Measurements from ENCODE around the gene HOPX. TPM values are rescaled to one million over a fixed set of nuclear protein-coding genes. Genes with fewer than 3 reads are reported as not detected.
"Not testable (repeated sequence)": the region's sequence is repeated elsewhere in the genome, so short reads cannot be mapped to it uniquely, and the experiment has no call there.

The HOPX gene, protein sequence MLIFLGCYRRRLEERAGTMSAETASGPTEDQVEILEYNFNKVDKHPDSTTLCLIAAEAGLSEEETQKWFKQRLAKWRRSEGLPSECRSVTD
- total RNA-seq: 10 to 100 TPM; 62.9 to 63.5 TPM
- long read RNA-seq, donor 1, transcript HOPX-201 (3 exons, 1,129 nt): major isoform, 21 of 37 reads
- long read RNA-seq, donor 1, transcript HOPX-206 (2 exons, 1,248 nt): minor isoform, 9 of 37 reads
- long read RNA-seq, donor 1, partial matches to known transcripts: 0 of 37 reads
- long read RNA-seq, donor 1, other reads (novel, unspliced or antisense): 0 of 37 reads
- long read RNA-seq, donor 2, transcript HOPX-206 (2 exons, 1,248 nt): minor isoform, 29 of 176 reads
- long read RNA-seq, donor 2, transcript HOPX-201 (3 exons, 1,129 nt): major isoform, 108 of 176 reads
- long read RNA-seq, donor 2, transcript HOPX-212 (3 exons, 1,139 nt): minor isoform, 13 of 176 reads
- long read RNA-seq, donor 2, transcript HOPX-203 (3 exons, 1,164 nt): minor isoform, 16 of 176 reads
- long read RNA-seq, donor 2, partial matches to known transcripts: 0 of 176 reads
- long read RNA-seq, donor 2, other reads (novel, unspliced or antisense): 4 of 176 reads

DNA sequence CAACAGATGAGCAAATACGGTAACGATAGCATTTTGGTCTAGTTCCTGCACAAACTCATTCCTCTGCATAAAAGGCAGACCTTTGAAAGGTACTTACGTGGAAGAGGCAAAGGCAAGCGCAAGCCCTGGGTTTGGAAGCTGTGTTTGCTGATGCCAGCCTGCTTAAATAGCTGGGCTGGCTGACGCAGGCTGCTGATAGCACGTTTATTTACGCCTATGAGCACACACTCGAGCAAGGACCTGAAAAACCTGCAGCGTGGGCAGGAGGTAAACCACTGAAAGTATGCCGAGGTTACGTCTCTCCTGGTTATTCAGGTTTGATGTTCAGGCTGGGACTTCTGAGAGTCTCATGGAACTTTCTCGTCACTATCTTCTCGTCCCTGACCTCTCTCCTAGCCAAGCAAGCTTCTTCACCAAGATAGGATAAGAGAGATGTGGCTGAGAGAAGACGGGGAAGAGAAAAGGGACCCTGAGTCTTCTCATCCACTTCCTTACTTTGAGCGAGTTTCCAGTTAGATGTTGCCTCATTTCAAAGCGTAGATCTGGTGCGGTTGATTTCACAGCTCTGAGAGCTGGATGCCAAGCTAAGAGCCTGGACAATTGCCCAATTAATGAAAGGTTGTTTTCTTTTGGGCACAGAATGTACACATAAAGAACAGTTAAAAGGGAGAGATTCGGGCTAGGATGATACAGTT lies at the start of gene HOPX:
TSS of gene HOPX (minus strand) at position 139 of the 695 bp plus-strand sequence. CDS start 23,480 bp downstream, outside the sequence.
- DNase-seq (ENCODE audit: low spot score): no peak
- intact Hi-C loops (cut with DNase I): no loop called here

DNA sequence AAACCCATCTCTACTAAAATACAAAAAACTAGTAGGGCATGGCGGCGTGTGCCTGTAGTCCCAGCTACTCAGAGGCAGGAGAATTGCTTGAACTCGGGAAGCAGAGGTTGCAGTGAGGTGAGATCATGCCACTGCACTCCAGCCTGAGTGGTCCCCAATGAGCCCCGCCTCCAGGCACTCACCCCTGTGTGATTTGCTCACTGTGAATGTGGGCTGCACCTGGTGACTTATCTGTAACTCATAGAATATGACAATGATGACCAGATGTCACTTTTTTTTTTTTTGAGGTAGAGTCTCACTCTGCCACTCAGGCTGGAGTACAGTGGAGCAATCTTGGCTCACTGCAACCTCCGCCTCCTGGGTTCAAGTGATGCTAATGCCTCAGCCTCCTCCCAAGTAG lies 49.0 kb upstream of the HOPX start:
- intact Hi-C loops (cut with DNase I): no loop called here

DNA sequence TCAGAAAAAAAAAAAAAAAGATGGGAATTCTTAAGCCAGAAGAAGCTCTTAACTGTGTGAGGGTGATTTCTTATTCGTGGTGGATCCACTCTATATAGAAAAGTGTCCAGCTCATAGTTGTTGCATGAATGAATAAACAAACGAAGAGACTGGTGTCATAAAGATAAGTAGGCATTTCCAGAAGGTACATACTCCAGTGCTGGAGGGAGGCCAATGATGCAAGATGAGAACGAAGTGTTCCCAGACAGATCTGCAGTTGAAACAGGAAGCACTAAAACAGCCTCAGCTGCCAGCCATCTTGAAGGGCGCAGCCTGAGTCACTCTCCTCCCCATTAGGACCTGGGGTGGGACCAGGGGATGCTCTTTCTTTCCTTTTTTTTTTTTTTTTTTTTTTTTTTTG lies 47.4 kb upstream of the HOPX start:
- intact Hi-C loops (cut with DNase I): no loop called here
- peak; percentile 76 for DNase-seq (ENCODE audit: low spot score)

More for the DNA sequence above, 49.0 kb upstream of the HOPX start:
- DNase-seq (ENCODE audit: low spot score): no peak

DNA sequence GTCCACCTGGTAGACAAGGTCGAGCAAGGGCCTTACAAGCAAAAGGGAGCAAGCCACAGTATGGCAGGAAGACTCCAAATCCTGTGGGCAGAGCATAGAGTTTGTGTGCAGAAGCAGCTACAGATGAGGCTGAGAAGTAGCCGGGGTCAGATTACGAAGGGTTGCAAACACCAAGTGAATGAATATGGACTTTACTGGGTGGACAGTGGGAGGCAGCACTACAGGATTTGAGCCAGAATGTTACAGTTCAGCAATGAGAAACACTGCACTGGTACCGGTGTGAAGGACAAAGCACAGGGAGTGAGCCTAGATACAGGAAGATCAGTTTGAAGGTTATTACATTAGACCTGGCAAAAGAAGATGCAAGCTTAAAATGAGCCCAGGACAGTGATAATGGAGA lies 46.1 kb upstream of the HOPX start:
- no peak for DNase-seq (ENCODE audit: low spot score)
- intact Hi-C loops (cut with DNase I): no loop called here

DNA sequence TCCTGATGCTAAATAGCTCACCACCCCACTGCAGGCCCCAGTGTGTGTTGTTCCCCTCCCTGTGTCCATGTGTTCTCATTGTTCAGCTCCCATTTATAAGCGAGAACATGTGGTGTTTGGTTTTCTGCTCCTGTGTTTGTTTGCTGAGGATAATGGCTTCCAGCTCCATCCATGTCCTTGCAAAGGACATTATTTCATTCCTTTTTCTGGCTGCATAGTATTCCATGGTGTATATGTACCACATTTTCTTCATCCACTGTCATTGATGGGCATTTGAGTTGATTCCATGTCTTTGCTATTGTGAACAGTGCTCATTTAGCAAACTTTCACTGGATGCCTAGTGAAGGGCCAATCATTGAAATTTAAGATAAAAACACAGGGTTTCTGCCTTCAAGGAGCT lies 45.5 kb upstream of the HOPX start:
- intact Hi-C loops (cut with DNase I); DNase-seq (ENCODE audit: low spot score): not testable (repeated sequence)

DNA sequence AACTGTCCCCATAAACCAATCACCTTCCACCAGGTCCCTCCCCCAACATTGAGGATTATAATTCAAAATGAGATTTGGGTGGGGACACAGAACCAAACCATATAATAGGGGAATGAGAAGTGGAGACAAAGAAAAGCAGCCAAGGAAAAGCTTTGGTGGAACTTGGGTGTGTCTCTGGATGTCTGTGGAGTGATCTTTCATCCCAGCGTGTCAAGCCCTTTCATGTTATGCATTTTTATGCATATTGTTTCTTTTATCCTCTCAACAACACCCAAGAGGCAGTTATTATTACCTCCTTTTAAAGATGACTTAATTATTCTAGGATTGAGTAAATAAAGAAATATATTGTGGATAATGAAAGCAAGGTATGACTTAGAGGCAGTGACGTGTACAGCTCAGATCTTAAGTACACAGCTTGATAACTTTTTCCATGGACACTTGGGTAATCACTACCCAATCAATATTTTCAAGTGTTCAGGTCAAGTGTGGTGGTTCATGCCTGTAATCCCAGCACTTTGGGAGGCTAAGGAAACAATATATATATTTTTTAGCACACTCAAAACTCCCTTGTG lies 42.6 kb upstream of the HOPX start:
- no peak for DNase-seq (ENCODE audit: low spot score)
- intact Hi-C loops (cut with DNase I): no loop called here

DNA sequence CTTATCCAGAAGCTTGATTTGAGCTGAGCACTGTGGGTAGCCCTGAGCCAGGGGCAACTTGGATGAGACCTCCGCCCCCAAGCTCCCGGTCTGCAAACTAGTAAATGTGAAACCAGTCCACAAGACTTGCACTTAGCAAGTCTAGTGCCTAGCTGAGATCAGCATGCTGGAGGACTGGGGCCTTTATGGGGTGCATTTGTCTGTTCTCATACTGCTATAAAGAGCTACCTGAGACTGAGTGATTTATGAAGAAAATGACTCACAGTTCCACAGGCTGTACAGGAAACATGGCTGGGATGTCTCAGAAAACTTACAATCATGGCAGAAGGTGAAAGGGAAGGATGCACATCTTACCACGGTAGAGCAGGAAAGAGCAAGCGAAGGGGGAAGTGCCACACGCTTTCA lies 42.1 kb upstream of the HOPX start:
- DNase-seq (ENCODE audit: low spot score): no peak
- intact Hi-C loops (cut with DNase I): no loop called here

DNA sequence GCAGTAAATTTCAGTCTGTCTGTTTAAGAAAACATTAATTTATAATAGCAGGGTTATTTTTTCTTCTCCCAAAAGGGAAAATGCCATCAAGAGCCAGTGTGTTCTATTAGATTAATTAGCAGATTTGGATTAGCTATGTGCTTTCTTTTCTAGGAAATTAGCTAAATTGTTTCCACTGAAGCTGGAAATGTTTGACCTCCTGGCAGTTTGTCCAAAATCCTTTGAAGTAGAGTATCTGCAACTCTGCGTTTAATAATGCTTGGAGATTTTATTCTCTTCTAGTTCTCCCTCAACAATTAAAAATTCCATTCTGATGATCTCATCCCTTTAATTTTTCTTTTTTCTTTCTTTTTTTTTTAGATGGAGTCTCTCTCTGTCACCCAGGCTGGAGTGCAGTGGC lies 27.1 kb upstream of the HOPX start:
- DNase-seq (ENCODE audit: low spot score): no peak
- intact Hi-C loops (cut with DNase I): no loop called here

DNA sequence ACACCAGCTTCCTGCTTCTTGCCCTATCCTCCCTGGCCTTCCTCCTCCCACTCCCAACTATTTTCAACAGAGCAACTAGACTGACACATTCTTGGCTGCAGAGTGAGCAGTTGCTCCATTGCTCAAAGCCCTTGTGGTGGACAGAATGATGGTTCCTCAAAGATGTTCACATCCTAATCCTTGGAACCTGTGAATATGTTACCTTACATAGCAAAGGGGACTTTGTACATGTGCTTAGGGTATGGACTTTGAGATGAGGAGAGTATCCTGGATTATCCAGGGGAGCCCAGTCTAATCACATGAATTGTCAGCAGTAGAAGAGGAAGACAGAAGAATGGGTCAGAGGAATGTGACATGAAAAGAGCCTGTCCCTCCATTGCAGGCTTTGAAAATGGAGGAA lies 24.9 kb upstream of the HOPX start:
- no peak for DNase-seq (ENCODE audit: low spot score)
- intact Hi-C loops (cut with DNase I): no loop called here

DNA sequence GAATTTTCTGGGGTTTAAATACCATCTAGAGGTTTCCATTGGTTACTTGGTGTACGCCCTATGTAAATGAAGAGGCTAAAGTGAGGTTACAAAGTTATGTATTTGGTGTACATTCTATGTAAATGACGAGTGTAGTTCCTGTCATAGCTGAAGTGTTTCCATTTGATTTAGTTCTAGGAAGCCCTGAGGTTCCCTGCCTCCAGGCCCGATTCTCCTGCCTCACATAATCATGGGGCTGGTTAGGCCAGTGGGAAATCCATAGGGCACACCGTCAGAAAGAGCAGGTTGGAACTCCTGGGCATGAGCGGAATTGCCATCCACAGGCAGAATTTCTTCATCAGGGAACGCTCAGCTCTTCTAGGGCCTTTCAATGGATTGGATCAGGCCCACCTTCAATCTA lies 24.2 kb upstream of the HOPX start:
- peak; percentile 59 for DNase-seq (ENCODE audit: low spot score)
- intact Hi-C loops (cut with DNase I): no loop called here

DNA sequence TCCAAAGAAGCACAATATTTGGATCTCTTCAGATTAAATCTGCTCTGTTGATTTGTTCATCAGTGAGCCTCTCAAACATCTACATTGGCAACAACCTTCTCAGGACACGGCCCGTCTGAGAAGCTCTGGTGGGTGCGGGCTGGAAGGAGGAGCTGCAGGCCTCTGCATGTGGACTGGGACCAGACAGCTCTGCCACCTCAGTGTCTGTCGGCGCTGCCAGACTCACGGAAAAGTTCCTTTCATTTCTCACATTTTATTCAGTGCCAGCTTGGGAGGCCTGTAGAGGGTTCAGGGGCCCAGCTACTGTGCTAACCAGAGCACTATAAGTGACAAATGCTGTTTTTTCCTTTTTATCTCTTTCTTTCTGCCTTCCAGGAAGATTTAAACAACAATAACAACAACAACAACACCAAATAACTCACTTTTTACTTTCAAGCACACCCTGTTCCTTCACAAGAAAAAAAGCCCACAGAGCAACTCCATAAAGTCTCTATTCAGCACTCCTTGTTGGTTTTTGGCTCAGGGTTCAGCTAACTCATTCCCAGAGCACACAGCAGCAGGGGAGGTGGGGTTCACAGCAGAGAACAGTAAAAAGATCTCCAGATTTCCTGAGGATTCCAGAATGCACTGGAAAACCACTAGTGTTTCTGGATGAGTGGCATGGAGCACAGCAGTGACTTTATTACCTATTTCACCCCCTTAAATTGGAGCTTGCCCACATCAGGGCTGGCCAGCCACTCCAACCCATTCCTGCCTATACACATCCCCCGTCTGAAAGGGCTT lies 23.2 kb upstream of the HOPX start:
- intact Hi-C loops (cut with DNase I): no loop called here
- DNase-seq (ENCODE audit: low spot score): no peak

DNA sequence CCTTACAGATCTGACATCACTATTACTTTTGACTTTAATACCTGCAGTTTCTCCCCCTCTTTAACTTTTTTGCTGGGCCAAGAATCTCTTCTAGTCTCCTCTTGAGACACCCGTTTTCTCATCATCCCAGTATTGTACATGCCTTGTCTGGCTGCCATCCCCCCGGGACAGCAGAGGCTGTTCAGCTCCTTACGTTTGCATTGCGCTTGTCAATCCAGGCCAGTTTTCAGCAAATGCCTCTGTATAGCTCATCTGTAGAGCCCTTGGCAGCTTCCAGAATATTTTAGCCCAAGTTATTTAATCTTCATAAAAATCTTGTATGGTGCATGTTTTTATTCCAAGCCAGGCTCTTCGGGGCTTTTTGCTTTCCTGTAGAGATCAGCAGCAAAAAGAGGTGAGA lies 22.3 kb upstream of the HOPX start:
- intact Hi-C loops (cut with DNase I): no loop called here
- no peak for DNase-seq (ENCODE audit: low spot score)

DNA sequence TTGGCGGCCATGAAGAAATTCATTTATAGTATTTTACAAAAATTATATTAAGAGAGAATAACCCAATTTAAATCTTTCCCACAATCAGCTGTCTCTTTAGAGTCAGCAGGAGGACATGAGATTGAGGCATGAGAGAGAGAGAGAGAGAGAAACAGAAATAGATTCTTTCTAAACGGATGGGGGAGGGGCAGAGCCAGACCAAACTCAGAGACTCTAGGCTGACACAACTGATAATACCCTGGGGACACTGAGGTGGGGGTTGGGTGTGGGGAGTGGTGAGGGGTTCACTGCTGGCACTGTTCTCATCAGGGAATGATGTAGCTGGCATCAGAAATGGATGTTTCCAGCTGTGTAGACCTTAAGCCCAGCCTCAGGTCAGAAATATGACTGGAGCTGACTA lies 20.5 kb upstream of the HOPX start:
- intact Hi-C loops (cut with DNase I): no loop called here
- DNase-seq (ENCODE audit: low spot score): no peak

DNA sequence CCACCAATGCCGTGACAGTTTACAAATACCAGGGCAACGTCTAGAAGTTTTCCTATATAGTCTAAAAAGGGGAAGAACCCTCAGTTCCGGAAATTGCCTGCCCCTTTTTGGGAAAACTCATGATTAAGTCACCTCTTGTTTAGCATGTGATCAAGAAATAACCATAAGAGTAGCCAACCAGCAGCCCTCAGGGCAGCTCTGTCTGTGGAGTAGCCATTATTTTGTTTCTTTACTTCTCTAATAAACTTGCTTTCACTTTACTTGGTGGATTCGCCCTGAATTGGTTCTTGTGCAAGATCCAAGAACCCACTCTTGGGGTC lies 20.0 kb upstream of the HOPX start:
- intact Hi-C loops (cut with DNase I): no loop called here
- DNase-seq (ENCODE audit: low spot score): no peak

DNA sequence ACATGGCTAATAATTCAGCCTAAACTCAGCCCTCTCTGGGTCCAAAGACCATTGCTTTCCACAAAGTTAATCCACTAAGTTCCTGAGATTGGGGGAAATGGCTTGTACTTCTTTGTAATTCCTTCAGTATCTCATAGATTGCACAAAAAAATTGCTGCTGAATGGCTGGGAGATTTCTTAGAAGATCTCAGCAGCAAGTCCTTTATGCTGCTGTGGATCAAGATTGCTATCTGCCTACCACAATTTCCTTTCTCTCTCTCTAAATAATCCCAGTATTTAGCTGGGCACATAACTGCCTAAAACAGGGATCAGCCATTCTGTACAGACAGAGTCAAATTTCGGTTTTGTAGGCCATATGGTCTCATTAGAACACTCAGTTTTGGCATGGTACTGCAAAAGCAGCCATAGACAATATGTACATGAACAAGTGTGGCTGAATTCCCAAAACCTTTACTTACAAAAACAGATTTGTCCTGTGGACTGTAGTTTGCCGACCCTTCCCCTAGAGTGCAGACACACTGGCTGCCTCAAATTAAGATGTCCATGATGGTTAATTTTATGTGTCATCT lies 18.5 kb upstream of the HOPX start:
- DNase-seq (ENCODE audit: low spot score): no peak
- intact Hi-C loops (cut with DNase I): no loop called here

DNA sequence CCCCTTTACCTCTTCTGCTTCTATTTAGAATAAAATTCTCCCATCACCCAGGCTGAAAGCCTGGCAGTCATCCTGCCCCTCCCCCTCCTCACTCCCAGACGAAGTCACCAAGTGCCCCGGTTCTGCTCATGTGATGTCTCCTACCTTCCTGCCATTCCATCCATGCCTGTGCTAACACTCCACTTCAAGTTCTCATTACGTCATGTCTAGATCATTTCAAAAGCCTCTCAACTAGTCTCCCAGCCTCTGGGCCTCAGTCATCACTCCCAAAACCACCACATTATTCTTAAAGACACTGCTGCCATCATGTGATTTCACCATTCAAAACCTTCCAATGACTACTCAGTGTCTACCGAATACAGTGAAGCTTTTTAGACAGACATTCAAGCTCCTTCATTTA lies 17.2 kb upstream of the HOPX start:
- DNase-seq (ENCODE audit: low spot score): no peak
- intact Hi-C loops (cut with DNase I): no loop called here

DNA sequence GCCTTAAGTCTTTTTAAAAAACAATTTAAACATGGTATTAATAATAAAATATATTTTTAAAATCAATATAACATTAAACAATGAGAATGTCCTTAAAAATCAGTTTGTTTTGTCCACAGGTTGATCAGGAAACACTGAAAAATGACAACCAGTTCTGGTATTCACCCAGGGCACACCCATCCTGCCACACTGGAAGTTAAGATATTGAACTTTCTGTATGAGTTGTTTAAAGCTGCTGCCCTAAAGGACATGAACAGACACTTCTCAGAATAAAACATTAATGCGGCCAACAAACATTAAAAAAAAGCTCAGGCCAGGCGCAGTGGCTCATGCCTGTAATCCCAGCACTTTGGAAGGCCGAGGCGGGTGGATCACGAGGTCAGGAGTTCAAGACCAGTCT lies 15.0 kb upstream of the HOPX start:
- intact Hi-C loops (cut with DNase I): no loop called here
- no peak for DNase-seq (ENCODE audit: low spot score)

DNA sequence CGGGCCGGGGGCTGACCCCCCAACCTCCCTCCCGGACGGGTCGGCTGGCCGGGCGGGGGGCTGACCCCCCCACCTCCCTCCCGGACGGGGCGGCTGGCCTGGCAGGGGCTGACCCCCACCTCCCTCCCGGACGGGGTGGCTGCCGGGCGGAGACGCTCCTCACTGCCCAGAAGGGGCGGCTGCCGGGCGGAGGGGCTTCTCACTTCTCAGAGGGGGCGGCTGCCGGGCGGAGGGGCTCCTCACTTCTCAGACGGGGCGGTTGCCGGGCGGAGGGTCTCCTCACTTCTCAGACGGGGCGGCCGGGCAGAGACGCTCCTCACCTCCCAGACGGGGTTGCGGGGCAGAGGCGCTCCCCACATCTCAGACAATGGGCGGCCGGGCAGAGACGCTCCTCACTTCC lies 12.4 kb upstream of the HOPX start:
- DNase-seq (ENCODE audit: low spot score); intact Hi-C loops (cut with DNase I): not testable (repeated sequence)

DNA sequence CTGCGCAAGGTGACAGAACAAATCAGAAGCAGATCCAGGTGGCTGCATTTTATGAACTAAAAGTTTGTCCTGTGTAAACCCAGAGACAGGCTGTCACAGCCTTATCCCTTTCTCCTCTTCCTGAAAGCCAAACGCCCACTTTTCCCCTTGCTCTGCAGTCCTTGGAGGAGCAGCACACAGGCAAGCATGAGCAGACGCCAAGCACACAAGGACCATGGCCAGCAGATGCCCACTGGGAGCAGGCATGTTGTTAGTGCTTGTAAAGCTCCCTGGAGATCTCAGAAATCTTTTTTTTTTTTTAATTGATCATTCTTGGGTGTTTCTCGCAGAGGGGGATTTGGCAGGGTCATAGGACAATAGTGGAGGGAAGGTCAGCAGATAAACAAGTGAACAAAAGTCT lies 11.5 kb upstream of the HOPX start:
- DNase-seq (ENCODE audit: low spot score): no peak
- intact Hi-C loops (cut with DNase I): no loop called here
